NCI-H2171 (cell line): Measurements from ENCODE around the gene PMP22.
"Not testable (repeated sequence)": the region's sequence is repeated elsewhere in the genome, so short reads cannot be mapped to it uniquely, and the experiment has no call there.

ENCODE experiments used
- DNase-seq: peaks from one replicate; lab custom pipeline; 2025; lab: John Stamatoyannopoulos, UW

Gene PMP22

DNA sequence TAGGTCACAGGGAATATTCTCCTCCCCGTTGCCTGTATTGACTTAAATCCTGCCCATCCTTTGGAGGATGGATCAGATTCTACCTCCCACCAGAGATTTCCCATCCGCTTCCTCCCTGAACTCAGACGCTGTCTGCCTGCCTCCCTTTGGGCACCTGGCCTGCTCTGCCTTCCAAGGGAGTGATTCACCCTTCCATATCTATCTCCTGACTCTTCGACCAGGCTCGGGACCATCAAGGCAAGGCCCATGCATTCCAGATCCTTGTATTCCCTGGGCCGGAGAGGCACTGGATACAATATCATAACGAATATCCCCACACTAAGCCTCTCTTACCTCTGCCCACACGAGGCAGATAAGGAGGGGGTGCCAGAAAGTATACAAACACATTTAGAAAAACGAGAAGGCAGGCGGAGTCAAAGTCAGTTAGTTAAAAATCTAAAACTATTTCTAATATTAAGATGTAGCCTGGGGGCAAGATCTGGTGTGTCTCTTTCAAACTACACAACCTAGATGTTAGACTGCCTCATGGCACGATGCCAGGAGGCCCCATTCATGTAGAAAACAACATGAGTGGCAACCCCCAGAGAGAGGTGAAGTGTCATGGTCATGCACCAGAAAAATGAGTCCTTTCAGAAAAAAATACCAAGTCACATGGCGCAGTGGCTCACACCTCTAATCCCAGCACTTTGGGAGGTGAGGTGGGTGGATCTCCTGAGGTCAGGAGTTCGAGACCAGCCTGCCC is 9.2 kb downstream of the PMP22 start:
- DNase-seq: no peak

DNA sequence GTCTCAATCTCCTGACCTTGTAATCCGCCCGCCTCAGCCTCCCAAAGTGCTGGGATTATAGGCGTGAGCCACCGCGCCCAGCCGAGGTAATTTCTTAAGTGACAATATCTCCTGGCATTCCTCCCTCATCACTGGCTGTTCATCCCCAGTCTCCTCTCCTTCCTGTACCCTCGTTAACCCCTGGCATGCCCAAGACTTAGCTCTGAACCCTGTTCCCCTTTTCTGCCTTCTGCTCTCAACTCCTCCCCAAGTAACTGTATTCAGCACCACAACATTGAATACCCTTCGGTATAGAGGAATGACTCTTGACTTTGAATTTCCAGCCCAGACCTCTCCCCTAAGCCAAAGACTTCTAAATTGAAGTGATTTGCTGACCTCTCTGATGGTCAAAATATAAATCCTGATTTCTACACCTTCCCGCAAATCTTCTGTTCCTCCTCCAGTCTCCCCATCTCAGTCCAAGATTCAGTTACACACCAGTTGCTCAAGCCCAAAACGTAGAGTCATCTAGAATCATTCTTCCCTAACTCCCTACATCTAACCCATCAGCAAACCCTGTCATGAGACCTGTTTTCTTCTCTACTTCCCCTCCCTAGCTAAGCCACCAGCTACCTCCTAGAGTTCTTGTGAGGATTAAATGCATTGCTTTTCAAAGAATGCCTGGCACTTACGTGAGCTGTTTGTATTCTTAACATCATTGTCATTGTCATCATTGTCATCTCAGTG is 14.8 kb downstream of the PMP22 start:
- no peak for DNase-seq

DNA sequence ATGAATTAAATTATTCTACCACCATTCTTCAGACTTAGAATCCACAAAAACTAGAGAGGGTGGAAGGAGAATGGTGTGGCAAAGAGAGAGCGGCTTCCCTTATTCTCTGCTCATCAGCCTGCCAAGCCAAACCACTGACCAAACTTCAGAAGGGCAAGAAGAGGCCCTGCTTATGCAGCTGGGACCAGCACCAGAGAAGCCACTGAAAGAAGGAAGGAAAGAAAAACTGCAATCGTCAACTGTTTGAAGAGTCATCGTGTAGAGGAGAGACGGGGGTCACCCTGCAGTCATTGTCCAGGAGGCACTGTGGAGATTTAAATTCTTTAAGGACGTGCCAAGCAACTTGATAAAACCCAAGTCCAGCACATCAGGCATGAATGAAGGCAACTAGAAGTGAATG is 15.6 kb downstream of the PMP22 start:
- DNase-seq: no peak

DNA sequence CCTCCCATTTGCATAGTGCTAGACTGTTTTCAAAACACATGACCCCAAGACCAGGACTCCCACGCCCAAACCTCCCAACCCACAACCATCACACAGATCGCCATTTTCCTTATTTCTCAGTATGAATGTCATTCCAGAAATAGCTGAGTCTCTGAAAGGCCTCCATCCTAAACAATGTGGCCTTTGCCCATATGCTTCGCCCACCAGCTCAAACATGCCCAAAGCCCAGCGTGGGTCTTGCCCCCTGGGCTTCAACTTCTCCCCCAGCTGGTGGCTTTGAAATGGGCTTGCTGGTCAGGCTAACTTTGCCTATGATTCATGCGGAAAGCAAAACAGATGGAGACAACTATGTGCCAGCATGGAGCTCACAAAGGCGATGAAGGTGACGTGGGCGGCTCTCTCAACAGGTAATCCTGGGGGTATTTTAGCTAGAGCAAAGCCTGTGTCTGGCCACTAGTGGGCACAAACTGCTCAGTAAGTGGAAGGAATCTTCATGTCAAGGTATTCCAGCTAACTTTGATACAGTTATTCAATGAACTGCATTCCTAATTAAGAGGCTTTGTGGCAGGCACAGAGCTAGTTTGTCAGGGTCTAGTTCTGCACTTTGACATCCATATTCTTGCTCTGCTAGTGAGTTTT is 17.1 kb downstream of the PMP22 start:
- no peak for DNase-seq

DNA sequence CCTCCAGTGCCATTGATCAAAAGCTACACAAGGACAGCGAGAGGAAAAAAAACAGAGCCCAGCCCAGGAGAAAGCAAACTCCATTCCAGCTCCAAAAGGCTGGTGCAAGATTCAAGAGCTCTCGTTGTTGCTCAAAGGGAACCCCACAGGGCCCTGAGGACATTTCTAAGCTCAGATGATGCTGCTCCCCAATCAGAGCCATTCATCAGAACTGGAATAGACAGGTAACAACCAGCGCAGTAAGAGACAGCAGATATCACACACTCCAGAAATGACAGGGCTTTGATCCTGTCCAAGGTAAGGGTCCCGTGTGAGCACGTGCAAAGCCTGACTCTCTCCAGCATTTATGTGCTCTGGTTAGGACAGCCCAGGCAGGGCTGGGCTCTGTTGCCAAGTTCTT is 20.1 kb downstream of the PMP22 start:
- DNase-seq: no peak

DNA sequence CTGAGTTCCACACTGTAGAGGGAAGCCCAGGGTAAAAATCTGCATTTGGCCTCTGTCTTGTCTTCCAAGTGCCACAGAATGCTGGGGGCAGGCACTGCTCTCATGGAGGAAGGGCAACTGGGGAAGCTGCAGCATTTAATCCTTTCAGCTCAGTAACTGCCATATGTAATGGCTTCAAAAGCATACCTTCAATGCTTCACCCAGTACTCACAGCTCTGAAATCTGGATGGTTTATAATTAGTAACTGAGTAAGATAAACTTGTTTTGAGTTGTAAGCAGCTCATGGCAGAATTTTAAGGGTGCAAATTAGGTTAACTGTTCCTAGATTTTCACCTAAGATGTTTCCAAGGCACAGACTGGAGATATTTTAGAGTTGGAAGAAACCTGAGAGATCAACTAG is 24.5 kb downstream of the PMP22 start:
- no peak for DNase-seq

DNA sequence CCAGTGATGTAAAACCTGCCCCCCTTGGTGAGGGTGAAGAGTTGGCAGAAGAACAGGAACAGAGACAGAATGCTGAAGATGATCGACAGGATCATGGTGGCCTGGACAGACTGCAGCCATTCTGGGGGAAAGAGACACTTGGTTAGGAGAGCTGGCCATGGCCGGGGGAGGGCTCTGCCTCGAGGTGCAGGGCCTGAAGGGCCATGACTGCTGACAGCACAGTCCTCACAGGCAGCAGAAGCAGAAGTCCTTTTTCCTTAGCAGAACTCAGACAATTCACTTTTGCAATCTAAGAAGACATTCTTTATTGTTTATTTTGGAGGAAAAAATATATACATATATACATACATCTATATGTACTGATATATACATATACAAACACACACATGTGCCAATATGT is 25.6 kb downstream of the PMP22 start:
- DNase-seq: no peak

DNA sequence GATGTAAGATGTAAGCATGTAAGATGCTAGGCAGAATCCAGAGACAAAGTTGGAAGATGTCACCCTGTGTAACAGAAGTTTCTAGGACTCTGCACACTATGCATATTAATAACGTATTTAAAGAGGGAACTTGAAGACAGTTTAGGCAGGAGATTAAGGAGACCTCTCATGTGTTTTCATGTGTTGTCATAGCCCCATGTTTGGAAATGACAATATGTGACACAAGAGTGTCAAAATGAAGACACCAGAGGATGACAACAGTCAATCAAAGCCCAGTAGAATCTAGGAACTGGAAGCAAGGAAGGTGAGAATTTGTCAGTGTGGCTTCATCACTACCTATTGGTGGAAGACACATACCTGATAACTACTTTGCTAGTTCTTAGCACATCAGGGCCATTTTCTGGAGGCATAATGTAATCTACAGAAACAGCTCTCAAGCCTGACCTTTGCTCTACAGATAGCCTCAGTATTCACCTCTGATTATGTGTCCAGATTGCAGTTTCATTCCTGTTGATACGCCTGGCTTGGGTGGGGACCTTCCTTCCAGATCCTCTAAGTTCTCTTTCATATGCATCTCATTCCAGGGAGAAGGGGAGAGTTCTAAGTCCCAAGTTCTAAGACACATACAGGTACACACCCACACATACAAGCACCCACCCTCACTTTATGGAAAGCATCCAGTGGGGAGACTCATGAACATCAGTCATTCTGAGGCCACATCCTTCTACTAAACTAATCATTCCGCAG is 26.3 kb downstream of the PMP22 start:
- no peak for DNase-seq

DNA sequence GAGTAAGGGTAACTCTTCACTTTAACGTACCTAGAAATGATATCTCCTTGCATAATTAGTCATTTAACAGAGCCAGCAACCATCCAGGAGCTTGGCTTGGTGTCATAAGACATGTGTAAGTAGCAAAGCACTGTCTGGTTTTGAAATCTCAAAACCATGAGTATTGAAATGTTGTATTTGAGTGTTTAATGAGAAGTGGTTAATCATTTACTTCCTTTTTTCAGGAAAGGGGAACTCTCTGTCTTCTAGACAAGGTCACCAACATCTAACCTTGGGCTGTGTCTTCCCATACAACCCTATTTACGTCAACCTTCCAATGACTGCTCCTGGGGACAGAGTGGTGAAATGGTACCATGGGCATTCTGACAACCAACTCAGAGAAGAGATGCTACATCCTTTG is 27.1 kb downstream of the PMP22 start:
- no peak for DNase-seq

DNA sequence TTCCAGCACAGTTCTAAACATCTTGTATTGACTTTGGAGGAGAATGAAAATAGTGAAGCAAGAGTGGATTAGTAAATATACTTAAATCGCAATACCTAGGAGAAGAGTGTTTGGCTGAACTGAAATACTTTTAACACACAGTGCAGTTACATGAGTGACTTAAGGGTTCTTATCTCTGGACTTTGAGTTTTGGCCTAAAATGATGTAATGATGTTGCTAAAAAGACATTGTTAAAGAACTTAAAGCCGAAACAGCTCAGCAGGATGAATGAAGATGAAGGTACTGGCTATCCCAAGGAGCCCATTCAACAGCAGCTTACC is 28.1 kb downstream of the PMP22 start:
- DNase-seq: no peak

DNA sequence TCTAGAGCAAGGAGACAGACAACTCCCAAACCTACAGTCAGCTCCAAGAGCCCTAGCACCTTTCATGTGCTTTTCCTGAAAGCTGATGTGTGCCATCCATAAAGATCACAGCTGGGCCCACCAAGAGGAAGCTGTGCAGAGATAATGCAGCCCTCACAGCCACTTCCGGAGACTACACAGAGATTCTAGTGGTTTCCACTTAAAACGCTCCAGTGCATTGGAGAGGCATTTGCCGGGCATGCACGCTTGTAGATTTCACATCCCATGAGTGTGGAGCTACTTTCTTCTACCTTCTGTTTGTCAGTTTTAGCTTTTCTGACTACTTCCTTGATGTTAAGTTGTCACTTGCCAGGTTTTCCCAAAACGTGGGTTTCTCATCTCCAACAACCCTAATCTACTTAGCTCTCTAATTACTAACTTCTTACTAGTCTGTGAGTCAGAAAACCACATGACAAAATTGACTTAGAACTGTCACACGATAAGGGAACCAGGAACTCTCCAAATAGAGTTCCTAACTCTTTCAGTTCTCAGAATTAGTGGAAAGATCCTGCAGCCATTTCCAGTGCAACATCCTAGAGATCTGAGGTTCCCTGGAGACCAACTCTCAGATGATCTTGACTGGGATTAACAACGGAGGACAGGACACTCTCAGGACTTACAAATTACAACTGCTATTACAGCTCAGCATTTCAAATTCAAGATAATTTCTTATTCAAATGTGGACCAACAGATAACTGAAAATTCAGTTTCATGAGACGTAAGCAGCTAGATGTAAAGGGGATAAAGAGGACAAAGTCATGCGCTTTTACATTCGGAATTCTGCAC is 28.6 kb downstream of the PMP22 start:
- DNase-seq: no peak

DNA sequence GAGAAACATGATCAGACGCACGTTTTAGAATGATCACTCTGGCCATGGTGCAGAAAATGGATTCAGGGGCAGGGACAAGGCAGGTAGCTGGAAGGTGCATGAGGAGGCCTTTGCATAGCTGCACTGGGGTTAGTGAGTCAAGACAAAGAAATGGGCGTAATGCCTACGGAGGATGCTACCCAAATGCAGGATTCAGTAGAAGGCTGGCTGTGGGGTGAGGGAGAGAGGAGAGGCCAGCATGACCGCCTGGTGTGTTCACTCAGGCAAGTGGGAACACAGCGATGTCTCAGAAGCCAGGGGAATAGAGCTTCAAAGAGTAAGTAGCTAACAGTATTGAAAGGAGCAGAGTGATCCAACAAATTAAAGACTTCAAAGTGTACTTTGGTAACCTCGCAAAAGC is 31.2 kb downstream of the PMP22 start:
- DNase-seq: no peak

DNA sequence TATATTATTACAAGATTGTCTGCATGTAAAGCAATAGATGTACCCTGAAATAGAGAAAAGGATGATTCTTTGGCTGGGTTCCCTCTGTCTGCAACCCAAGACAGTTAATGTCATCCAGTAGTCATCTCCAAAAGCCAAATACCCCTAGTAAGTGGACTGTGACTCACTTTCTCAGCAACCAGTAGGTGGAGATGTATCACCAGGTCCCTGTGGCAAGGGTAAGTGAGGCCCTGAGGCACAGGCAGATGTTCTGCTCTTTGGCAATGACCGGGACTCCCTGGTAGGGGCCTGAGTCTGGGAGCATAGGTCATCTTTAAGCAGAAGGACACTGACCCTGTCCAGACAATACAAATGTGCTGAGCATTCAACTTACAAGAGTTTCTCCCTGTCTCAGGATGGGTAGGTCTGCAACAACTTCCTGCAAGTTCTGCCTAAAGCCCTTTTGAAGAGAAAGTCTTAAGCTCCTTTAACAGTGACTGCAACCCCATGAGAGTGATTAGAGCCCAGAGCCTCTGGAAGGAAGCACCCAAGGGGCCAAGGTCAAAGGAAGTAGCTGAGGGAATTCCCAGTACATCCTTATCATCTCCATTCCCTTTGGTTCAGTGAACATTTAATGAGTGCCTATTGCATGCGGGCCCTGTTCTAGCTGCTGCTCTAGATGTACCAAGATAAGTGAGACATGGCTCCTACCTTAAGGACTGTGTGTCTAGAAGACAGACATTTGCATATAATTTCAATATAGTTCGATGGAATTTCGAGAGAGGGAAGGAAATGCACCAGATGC is 31.9 kb downstream of the PMP22 start:
- no peak for DNase-seq

DNA sequence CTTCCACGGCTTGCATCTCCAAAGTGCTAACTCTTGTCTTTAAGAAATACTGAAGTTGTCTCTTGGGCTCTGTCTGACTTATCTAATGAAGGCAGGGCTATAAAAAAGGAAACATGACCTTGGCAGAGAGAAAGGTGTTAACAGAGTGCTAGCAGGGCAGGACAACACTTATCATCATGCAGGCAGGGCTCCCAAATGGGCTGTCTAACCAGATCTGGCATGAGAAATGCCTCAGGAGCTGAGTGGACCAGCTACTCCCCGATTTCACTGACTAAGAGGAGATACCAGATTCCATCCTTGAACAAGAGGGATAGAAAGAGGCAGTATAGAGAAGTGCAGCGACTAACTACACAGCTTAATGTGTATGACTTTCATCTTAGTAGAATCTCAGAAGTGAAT is 32.6 kb downstream of the PMP22 start:
- no peak for DNase-seq

DNA sequence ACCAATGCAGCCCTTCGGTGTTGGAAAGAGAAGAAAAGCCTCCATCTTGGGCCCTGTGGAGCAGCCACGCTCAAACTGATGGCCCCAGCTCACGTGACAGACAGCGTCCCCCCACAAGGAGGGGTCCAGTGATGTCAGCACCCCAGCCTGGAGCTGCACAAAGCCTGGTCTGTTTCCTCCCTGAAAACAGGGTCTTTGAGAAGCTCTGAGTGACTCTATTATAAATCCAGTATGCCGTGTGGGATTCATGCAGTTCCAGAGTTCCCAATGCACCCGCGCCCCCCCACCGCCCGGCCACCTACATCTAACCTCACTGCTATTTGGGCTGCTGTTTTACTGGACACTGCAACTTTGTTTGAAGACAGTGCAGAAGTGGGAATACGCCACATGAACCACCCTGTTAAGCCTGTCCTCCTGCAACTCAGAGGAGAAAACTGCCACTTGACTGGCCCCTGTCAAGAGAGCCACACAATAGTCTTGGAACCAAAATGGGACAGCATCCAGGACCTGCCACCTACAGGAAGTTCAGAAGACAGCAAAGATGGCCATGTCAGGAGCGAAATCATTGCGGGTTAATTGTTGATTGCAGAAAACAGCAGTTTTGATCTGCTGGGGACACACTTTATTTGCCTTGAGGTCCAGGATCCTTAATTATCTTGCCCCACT is 33.1 kb downstream of the PMP22 start:
- no peak for DNase-seq

DNA sequence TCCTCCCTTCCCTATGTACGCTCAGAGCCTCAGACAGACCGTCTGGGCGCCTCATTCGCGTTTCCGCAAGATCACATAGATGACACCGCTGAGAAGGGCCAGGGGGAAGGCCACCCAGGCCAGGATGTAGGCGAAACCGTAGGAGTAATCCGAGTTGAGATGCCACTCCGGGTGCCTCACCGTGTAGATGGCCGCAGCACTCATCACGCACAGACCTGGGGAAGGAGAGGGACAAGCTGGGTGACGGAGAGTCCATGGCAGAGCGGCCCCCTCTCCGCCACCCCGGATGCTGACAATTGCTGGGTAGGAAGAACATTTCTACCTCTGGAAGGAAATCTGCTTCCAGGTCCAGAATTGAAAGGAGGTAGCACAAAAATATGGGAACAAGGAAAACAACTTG is 34.3 kb downstream of the PMP22 start:
- no peak for DNase-seq

DNA sequence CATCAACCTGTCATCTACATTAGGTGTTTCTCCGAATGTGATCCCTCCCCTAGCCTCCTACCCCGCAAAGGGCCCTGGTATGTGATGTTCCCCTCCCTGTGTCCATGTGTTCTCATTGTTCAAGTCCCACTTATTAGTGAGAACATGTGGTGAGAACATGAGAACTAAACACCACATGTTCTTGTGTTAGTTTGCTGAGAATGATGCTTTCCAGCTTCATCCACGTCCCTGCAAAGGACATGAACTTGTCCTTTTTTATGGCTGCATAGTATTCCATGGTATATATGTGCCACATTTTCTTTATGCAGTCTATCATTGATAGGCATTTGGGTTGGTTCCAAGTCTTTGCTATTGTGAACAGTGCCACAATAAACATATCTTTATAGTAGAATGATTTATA is 43.3 kb downstream of the PMP22 start:
- DNase-seq: not testable (repeated sequence)

DNA sequence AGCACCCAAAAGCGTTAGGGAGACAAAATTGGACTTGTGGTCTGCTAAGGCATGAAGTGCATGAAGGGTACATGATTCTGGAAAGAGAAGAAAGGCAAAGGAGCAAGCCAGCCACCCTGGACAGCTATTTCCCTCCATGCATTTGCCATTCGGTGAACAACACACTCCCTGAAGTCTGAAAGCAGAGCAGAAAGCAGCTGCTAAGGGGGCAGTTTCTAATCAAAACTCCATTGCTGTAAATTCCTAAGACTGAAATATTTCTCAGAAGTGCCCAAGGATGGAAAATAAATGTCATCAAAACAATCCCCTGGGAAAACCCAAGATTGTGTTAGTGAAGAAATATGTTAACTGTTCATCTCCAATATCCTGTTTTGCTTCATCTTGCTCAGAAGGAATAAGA is 44.3 kb downstream of the PMP22 start:
- no peak for DNase-seq

DNA sequence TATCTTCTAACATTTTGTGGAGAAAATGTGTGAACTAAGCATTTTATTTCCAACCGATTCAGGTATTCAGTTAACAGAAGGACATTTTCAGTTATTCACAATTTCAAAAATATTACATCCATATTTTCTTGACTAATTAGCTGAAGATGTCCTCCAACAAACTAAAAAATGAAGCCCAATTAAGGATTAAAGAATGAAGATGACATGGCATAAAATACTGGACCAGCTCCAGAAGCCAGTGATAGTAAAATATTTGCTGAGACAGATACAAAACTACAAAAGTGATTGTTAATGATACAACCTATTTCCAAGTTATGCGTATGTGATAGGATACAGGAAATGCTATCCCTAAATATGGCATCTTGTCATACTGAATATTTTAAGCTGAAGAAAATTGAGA is 48.6 kb downstream of the PMP22 start:
- DNase-seq: no peak

DNA sequence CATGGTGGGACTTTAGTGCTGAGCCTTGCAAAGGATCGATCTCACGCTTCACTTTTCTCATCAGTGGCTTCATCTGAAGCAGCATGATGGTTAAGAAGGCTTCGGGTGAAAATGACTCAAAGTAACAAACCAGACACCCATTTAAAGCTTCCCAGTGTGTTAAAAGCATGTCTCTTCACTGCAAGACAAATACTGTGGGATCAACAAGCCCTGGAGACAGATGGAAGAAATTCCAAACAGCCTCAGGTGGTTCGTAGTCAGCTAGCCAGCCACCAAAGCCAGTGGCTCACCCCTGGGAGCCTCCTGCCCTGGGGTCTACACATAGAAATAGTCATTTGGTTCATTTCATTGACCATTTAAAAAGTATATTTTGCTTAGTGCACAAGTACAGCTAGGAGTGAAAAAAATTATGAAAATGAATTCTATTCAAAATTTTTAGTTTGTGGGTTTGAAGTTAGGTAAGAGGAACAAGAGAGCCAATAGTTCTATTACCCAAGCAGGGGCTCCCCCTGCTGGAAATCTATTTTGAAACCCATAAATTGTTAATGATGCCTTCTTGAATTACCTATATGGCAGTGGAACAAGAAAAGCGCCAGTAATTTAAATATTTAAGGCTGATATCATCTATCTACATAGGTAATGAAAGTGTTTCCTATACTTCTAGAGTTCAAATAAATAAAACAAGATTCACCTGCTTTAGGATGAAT is 51.6 kb downstream of the PMP22 start:
- DNase-seq: no peak
